DMS53 treated with DMSO at 0.1 percent for 48 hours (cell line): ENCODE results near the gene COLGALT1.
"Not testable (repeated sequence)": the region's sequence is repeated elsewhere in the genome, so short reads cannot be mapped to it uniquely, and the experiment has no call there.

Source experiments
- DNase-seq: peaks from one replicate; lab custom pipeline; 2025; ENCODE audit not compliant: unreplicated experiment; lab: John Stamatoyannopoulos, UW

Gene COLGALT1

DNA sequence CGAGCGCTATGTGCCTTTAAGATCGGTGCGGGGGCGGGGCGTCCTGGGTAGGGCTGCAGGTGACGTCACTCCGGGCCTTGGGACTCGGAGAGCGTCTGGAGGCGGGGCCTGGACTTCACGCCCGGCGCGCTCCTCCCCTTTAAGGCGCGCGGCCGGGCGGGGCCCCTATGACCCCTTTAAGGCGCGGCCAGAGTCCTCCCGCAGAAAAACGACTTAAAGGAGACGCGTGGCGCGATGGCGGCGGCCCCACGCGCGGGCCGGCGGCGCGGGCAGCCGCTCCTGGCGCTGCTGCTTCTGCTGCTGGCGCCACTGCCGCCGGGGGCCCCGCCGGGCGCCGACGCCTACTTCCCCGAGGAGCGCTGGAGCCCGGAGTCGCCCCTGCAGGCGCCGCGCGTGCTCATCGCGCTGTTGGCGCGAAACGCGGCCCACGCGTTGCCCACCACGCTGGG, at the start of gene COLGALT1:
Gene COLGALT1, plus strand, starts transcription at position 170 of the 449 bp plus-strand sequence. Its CDS starts 65 bp downstream, at position 235.
- DNase-seq, result peak; percentile 67

- no peak for DNase-seq
Measured at GRCh38 chr19:17506745-17507144, 48.7 kb upstream of the COLGALT1 start.

GRCh38 chr19:17508558-17508933, 46.9 kb upstream of the COLGALT1 start:
- DNase-seq, result not testable (repeated sequence)

DNA sequence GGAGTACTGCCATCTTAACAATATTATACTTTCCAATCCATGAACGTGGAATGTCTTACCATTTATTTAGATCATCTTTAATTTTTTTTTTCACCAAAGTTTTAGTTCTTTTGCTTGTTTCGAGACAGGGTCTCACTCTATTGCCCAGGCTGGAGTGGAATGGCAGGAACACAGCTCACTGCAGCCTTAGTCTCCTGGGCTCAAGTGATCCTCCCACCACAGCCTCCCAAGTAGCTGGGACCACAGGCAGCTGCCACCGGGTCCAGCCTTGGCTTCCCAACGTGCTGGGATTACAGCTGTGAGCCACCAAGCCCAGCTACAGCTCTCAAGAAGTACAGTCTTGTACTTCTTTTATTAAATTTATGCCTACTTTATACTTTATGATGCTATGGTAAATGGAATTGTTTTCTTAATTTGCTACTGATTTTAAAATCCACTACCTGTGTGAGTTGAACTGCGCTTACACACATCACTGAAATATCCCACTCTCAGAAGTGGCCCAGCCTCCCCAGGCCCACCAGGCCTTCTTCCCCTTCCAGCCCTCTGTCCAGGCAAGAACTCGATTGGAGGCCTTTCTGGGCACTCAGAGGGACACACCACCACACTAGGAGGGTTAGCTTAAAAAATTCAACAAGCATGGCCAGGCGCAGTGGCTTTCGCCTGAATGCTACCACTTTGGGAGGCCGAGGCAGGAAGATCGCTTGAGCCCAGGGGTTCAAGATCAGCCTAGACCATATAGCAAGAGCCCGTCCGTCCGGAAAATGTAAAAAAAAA, 45.0 kb upstream of the COLGALT1 start:
- DNase-seq, result no peak

GRCh38 chr19:17511724-17512573, 43.5 kb upstream of the COLGALT1 start:
- DNase-seq, result peak; percentile 60

- no peak for DNase-seq
Measured at GRCh38 chr19:17512574-17512939, 42.9 kb upstream of the COLGALT1 start.

GRCh38 chr19:17515408-17516149, 39.9 kb upstream of the COLGALT1 start:
- no peak for DNase-seq

GRCh38 chr19:17517898-17518297, 37.6 kb upstream of the COLGALT1 start:
- DNase-seq, result no peak

DNA sequence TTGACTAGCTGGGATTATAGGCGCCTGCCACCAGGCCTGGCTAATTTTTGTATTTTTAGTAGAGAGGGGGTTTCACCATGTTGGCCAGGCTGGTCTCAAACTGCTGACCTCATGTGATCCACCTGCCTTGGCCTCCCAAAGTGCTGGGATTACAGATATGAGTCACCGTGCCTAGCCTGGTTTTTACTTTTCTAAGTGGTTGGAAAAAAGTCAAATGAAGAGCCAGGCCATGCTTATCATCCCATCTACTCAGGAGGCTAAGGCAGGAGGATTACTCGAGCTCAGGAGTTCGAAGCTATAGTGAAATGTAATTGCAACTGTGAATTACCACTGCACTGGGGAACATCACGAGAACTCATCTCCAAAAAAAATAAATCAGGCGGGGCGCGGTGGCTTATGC, 36.8 kb upstream of the COLGALT1 start:
- DNase-seq, result not testable (repeated sequence)

- DNase-seq, result no peak
Measured at GRCh38 chr19:17519967-17520366, 35.5 kb upstream of the COLGALT1 start.

- DNase-seq, result no peak
Measured at GRCh38 chr19:17520865-17521264, 34.6 kb upstream of the COLGALT1 start.

- no peak for DNase-seq
Measured at GRCh38 chr19:17522988-17523872, 32.2 kb upstream of the COLGALT1 start.

DNA sequence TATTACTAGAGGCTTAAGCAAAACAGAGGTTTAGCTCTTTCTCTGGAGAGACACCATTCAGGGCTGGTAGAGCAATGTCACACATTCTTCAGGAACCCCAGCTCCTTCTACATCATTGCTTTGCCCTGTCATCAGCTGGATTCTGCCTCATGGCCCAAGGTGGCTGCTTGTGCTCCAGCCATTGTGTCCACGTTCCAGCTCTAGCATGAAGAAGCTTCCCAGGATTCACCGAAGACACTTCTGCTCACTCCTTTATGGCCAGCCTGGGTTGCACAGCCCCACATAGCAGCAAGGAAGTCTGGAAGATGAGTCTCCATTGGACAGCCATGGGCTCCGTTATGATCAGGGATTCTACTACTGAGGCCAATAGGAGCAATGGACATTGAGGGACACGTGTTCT, 30.8 kb upstream of the COLGALT1 start:
- no peak for DNase-seq

DNA sequence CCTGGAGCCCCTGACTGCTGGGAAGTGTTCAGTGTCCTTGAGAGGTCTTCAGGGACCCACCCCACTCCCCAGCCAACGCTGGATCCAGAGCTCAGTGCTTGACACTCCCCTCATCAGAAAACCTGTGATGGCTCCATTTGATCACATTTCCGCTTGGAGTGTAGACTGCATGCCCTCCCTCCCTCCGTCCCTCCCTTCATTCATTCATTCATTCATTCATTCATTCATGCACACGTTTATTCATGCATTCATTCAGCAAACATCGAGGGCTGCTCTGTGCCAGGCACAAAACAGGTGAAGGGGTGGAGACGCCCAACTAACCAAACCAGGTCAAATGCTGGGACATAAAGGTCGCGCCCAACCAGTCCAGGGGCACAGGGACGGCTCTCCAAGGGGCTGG, 30.3 kb upstream of the COLGALT1 start:
- DNase-seq, result no peak

DNA sequence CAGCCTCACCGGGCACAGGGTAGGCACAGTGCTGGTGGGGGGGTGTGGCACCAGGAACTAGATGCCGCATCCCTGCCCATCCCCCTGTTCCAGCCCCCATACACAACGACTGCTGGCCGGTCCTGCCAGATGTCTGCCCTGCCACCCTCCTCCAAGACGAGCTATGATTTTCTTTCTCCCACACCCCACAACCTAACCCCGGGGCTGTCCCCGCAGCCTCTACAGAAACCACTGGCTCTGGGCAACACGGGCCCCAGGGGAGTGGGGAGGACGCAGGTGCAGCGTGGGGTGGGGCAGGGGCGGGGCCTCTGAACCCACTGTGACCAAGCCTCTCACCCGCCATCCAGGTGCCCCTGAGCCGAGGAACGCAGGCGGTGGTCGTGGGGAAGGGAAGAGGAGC, 28.5 kb upstream of the COLGALT1 start:
- no peak for DNase-seq

- no peak for DNase-seq
Measured at GRCh38 chr19:17527326-17527725, 28.1 kb upstream of the COLGALT1 start.

DNA sequence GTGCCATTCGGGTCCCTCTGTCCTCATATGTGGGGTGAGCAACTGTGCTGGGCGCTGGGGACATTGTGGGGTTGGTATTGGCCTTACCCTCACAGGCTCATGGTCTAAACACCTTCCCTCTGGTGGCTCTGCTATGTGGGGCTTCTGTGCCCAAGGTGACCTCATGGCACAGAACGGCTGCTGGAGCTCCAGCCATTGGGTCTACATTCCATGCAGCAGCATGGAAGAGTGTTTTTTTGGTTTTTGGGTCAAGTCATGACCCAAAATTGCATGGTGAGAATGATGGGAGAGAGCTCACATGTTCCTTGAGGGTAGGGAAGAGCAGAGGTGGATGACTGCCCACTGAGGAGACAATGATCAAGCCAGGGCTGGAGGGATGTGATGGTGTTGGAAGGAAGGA, 26.8 kb upstream of the COLGALT1 start:
- no peak for DNase-seq

- DNase-seq, result no peak
Measured at GRCh38 chr19:17529239-17530158, 25.9 kb upstream of the COLGALT1 start.

DNA sequence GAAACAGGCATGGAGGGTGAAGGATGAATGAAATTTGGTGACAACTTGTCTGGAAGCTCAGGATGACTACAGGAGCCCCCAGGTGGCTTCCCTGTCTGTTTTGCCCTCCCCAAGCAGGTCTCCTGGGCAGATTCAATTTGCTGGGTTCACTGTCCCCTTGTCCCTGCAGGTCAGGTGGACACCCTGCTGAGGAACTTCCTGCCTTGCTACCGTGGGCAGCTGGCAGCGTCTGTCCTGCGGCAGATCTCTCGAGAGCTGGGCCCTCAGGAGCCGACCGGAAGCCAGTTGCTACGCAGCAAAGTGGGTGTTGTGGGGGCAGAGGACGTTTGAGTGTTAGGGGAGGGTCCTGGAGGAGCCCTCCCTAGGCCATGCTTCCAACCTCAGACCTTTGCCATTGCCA, 24.9 kb upstream of the COLGALT1 start:
- peak; percentile 53 for DNase-seq
